Mucosa of descending colon (tissue), 3 donors: Measurements from ENCODE around the gene IL25. TPM values are rescaled to one million over a fixed set of nuclear protein-coding genes. Genes with fewer than 3 reads are reported as not detected.

Source experiments
- ATAC-seq: fragments of 200-7000 bp; cut with Tn5 transposase; one replicate; pipeline ENCODE4 v1.9.1; 2020; ENCODE audit warnings: mild to moderate bottlenecking, moderate library complexity
- DNase-seq, 3 donors: peaks; one replicate each; pipeline ENCODE4 v3.0.0-alpha.2; 2020
- H3K36me3 ChIP-seq: fragments of 200-600 bp; one replicate; pipeline ENCODE4 v1.8.0; 2021; ENCODE audit warnings: low read depth, mild to moderate bottlenecking
- H3K4me1 ChIP-seq: fragments of 200-600 bp; one replicate; pipeline ENCODE4 v1.8.0; 2021; ENCODE audit warnings: low read depth, mild to moderate bottlenecking
- H3K4me3 ChIP-seq: fragments of 200-600 bp; one replicate; pipeline ENCODE4 v1.8.0; 2021; ENCODE audit warnings: mild to moderate bottlenecking
- H3K9me3 ChIP-seq: fragments of 200-600 bp; one replicate; pipeline ENCODE4 v1.8.0; 2021; ENCODE audit warnings: mild to moderate bottlenecking
- intact Hi-C, 2 donors: fragments of 100-400 bp; cut with DNase I in 1 of 2; cut with micrococcal nuclease in 1 of 2; formaldehyde crosslinking; loops; one replicate each; pipeline versions ENCODE4 v1.11.0 to v1.11.1; 2022; cut with DNase I, micrococcal nuclease
- total RNA-seq, 3 donors: library from RNA; stranded (reverse); fragmentation: NEBNext Ultra II Directional in 2 of 3; extraction: Animal tissue kit (Norgen Biotek cat#: 25700) in 2 of 3; gene quantifications; one replicate each; pipeline versions ENCODE4 v1.2.1 to v1.2.4, GENCODE V29; 2021 to 2023
- TF ChIP-seq, protein P1 (sequence below): fragments of 200-600 bp; IDR thresholded peaks from one replicate; pipeline ENCODE4 v1.8.0; 2022; ENCODE audit warnings: antibody characterized with exemption, mild to moderate bottlenecking
- donor health status: DM: no; HTN: no; CAD: no; lungs with moderate emphysema.
- donor health status: DM: no; HTN: no; CAD: no.
- donor health status: DM: no; HTN: yes; CAD: no.

IL25 gene
- total RNA-seq, 3 donors from 2014 or later = not detected

DNA sequence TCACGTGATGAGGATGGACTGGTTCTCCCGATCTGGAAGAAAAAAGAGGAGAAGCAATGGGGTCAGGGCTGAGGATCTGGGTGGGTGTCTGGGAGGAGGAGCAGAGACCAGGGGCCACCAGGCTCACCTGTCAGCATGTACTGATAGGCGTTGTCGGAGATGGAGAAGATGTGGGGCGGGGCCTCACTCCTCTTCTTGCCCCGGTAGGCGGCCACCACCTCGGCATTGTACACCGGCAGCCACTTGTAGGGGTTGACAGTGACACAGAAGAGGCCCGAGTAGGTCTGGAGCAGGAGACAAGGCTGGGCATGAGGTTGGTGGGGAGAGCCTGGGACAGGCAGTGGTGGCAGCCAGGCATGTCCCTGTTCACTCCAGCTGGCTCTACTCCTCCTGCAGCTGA is 32.5 kb downstream of the IL25 start:
- Histone ChIP-seq H3K9me3 (no peaks in the 10 kb centered on the region), H3K4me3 (no peak overlapping the region), H3K4me1 (no peaks in the 10 kb centered on the region), H3K36me3 (no peaks in the 10 kb centered on the region)
- TF ChIP-seq, protein P1, sequence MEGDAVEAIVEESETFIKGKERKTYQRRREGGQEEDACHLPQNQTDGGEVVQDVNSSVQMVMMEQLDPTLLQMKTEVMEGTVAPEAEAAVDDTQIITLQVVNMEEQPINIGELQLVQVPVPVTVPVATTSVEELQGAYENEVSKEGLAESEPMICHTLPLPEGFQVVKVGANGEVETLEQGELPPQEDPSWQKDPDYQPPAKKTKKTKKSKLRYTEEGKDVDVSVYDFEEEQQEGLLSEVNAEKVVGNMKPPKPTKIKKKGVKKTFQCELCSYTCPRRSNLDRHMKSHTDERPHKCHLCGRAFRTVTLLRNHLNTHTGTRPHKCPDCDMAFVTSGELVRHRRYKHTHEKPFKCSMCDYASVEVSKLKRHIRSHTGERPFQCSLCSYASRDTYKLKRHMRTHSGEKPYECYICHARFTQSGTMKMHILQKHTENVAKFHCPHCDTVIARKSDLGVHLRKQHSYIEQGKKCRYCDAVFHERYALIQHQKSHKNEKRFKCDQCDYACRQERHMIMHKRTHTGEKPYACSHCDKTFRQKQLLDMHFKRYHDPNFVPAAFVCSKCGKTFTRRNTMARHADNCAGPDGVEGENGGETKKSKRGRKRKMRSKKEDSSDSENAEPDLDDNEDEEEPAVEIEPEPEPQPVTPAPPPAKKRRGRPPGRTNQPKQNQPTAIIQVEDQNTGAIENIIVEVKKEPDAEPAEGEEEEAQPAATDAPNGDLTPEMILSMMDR = no peak
- no peak for DNase-seq
- ATAC-seq = no peak
- intact Hi-C loops = no loop called here

- no peak overlapping the region for H3K4me3 ChIP-seq
- H3K9me3 ChIP-seq = no peaks in the 10 kb centered on the region
- ATAC-seq (no peak), DNase-seq (no peak)
- TF ChIP-seq, protein P1 = no peak
- no peaks in the 10 kb centered on the region for H3K36me3 ChIP-seq
- intact Hi-C loops = no loop called here
- H3K4me1 ChIP-seq = no peaks in the 10 kb centered on the region
Observed at GRCh38 chr14:23405516-23406025, 33.0 kb downstream of the IL25 start.

GRCh38 chr14:23406244-23406643 is 33.6 kb downstream of the IL25 start:
- Histone ChIP-seq H3K4me1 (no peaks in the 10 kb centered on the region), H3K9me3 (no peaks in the 10 kb centered on the region), H3K4me3 (no peak overlapping the region), H3K36me3 (no peaks in the 10 kb centered on the region)
- intact Hi-C loops = no loop called here
- DNase-seq (no peak), ATAC-seq (no peak)
- TF ChIP-seq, protein P1 = no peak

- TF ChIP-seq, protein P1 = no peak
- no peaks in the 10 kb centered on the region for H3K4me1 ChIP-seq
- intact Hi-C loops = no loop called here
- H3K4me3 ChIP-seq = no peak overlapping the region
- H3K9me3 ChIP-seq = no peaks in the 10 kb centered on the region
- H3K36me3 ChIP-seq = no peaks in the 10 kb centered on the region
- DNase-seq (no peak), ATAC-seq (no peak)
Observed at GRCh38 chr14:23406725-23407355, 34.2 kb downstream of the IL25 start.

DNA sequence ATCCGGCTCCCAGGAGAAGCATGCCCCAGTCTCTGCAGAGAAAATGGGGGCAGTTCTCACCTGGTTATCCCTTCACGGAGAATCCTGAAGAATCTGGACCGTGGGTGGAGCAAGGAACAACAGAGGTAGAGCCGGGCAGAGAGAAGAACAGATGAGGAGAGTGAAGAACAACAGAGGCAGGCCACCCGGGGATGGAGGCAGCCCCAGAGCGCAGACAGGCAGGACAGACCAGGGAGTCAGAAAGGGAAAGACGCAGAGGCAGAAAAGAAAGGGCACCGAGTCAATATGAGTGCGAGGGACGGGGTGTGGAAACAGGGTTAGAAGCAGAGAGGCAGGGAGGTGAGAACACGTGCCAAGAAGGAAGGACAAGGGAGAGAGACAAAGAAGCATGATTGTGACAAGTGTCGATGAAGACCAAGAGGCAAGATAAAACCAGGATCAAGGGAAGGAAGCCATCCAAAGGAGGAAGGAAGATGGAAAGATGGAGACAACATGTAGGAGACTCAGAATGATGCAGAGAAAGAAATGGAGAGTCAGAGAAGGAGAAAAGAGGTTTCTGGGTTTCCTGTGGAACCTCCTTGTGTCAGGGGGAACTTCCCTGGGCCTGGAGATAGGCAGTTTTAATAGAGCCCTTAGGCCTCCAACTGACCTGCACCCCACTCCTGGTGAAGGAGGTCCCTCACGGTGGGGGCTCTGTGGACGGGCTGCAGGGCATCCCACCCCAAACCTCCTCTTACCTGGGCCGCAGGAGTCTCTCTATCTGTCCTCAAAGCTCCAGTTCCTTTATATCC is 35.1 kb downstream of the IL25 start, which contains the start of gene MYH6:
Gene MYH6 (minus strand): TSS at position 758 of the 791 bp plus-strand sequence. CDS start 1,050 bp downstream, outside the sequence.
- ATAC-seq (no peak), DNase-seq (no peak)
- intact Hi-C loops = no loop called here
- Histone ChIP-seq H3K4me1 (no peaks in the 10 kb centered on the region), H3K4me3 (no peak within 1 kb of the TSS), H3K36me3 (no peaks in the 10 kb centered on the region), H3K9me3 (no peaks in the 10 kb centered on the region)
- TF ChIP-seq, protein P1 = no peak
